OCI-LY7 (cell line): ENCODE measurements around the gene MAST2.

ENCODE experiments used
- CTCF ChIP-seq: fragments of 200-600 bp; sonication (generic); conservative IDR thresholded peaks from 2 replicates; pipeline ENCODE4 v1.5.1; 2014; ENCODE audit warnings: mild to moderate bottlenecking, antibody characterized with exemption, low read length, moderate library complexity, mixed read lengths
- EZH2phosphoT487 ChIP-seq: fragments of 200-600 bp; sonication (generic); IDR thresholded peaks from 2 replicates; pipeline ENCODE4 v1.6.1; 2018; ENCODE audit warnings: low read depth, borderline replicate concordance, mild to moderate bottlenecking, mixed run types, antibody characterized with exemption, low read length, moderate library complexity, mixed read lengths

GRCh38 chr1:45929257-45929687 is 125.9 kb downstream of the MAST2 start:
- TF ChIP-seq CTCF (no peak), EZH2phosphoT487 (no peak)
